ENCODE measurements around the gene CLTC. TPM values are rescaled to one million over a fixed set of nuclear protein-coding genes. Genes with fewer than 3 reads are reported as not detected.

CLTC gene
- total and polyA plus RNA-seq, 2 of the 4 experiments (the other 2 are of a cell fraction) = 181 to 641 TPM

DNA sequence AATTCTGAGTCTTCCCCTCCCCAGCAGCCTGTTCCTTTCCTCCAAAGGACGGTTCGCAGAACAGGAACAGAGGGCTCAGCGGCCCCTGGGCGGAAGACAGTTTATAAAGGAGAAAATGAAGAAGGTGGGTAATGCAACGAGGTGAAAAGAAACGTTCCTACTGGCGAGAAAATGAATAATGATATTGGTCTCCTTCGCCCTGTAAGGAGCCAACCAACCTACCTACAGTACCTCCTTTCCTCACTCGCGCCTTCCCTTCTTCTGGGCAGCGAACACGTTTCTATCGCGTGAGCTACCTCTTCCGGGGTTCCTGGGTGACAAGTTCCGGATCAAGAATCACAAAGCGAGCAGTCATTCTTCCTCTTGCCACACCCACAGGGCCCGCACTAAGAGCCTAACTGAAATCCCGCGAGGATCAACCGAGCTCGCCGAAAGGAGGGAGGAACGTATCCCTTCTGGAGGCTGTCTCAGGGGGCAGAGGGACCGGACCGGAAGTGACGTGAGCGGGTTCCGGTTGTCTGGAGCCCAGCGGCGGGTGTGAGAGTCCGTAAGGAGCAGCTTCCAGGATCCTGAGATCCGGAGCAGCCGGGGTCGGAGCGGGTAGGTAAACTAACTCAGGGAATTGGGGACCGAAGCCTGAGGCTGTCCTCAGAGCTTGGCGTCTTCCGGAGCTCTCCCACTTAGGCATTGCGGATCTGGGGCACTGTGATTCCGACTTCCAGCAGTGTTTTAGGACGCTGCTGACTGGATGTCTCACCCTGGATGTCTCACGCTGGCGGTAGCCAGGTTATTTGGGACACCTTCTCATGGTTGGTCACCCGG, 87.7 kb downstream of the CLTC start, which contains the start of the genes PTRH2 and VMP1 (continued):
- TF ChIP-seq, protein P1, sequence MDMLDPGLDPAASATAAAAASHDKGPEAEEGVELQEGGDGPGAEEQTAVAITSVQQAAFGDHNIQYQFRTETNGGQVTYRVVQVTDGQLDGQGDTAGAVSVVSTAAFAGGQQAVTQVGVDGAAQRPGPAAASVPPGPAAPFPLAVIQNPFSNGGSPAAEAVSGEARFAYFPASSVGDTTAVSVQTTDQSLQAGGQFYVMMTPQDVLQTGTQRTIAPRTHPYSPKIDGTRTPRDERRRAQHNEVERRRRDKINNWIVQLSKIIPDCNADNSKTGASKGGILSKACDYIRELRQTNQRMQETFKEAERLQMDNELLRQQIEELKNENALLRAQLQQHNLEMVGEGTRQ (IDR thresholded peaks at IDR 0.05; ENCODE audit: low read depth, low read length) = peak; percentile 37; the same call in 1 of the 2 replicates

GRCh38 chr17:59707971-59708430, 88.3 kb downstream of the CLTC start:
- Histone ChIP-seq H4K91ac (ENCODE audit: insufficient read depth, low read depth, low read length) (peak overlapping the region; percentile 59), H2BK20ac (ENCODE audit: low read depth, low read length) (no peak overlapping the region), H3K4me1 (ENCODE audit: control insufficient read depth, insufficient read depth, low read length) (no peaks in the 10 kb centered on the region), H2BK5ac (ENCODE audit: low read depth, low read length, poor library complexity, severe bottlenecking) (peak overlapping the region; percentile 67), H3K27me3 (ENCODE audit: control insufficient read depth, insufficient read depth, low read length) (no peaks in the 10 kb centered on the region), H3K9ac (ENCODE audit: low read depth, low read length) (peak overlapping the region; percentile 90), H4K5ac (ENCODE audit: low read depth, low read length) (peak overlapping the region; percentile 29; the same call in 1 of the 2 replicates), H2BK120ac (ENCODE audit: low read depth, low read length) (peak overlapping the region; percentile 22; the same call in 1 of the 2 replicates), H3K9me3 (ENCODE audit: control insufficient read depth, insufficient read depth, low read length) (no peaks in the 10 kb centered on the region), H2AK5ac (ENCODE audit: low read depth, low read length) (peak overlapping the region; percentile 71), H3K56ac (ENCODE audit: extremely low read depth, insufficient read depth, low read length) (peak overlapping the region; percentile 79), H2AFZ (replicated peaks; ENCODE audit: low read length, poor library complexity) (peak overlapping the region; percentile 92), H3K9me1 (ENCODE audit: insufficient read depth, low read length) (no peaks in the 10 kb centered on the region), H3K23ac (ENCODE audit: low read depth, low read length) (peak overlapping the region; percentile 82), H3K4me3 (ENCODE audit: insufficient read depth, low read depth, low read length) (peak overlapping the region; percentile 68), H3K4ac (ENCODE audit: low read depth, low read length) (peak overlapping the region; percentile 61), H4K20me1 (ENCODE audit: insufficient read depth, low read length) (peaks cover 31% of the 10 kb centered on the region), H3K18ac (ENCODE audit: low read depth, low read length) (no peak overlapping the region), H3K27ac (ENCODE audit: insufficient read depth, low read length) (peak overlapping the region; percentile 81), H3K4me2 (ENCODE audit: low read depth, low read length) (peak overlapping the region; percentile 98), H3K36me3 (ENCODE audit: control insufficient read depth, insufficient read depth, low read length) (no peaks in the 10 kb centered on the region), H4K8ac (ENCODE audit: low read depth in 2 of 2, low read length in 2 of 2) (peak overlapping the region; percentile 29 to 86), H3K14ac (replicated peaks; ENCODE audit: low read depth, low read length) (peak overlapping the region; percentile 95), H2BK15ac (ENCODE audit: low read depth, low read length) (peak overlapping the region; percentile 26; the same call in 1 of the 3 replicates), H3K79me1 (ENCODE audit: low read depth in 1 of 2, low read length in 2 of 2) (peaks cover 7 to 34% of the 10 kb centered on the region in 2 experiments; a peak in 3 of 4 replicates), H2AK9ac (replicated peaks; ENCODE audit: low read depth, low read length, poor library complexity) (peak overlapping the region; percentile 47)
- WGBS, 2 experiments (ENCODE audit: extremely low coverage in 2 of 2, insufficient read length in 1 of 2) = 0% methylated on average over 1 of the region's 15 CpGs; no CpG with 5 or more reads in 1 of the 2 experiments
- TF ChIP-seq, protein P1 (IDR thresholded peaks at IDR 0.05; ENCODE audit: low read depth, low read length) = no peak
- TF ChIP-seq SMC3 (IDR thresholded peaks at IDR 0.05; ENCODE audit: low read depth, low read length) (no peak), RCOR1 (IDR thresholded peaks at IDR 0.05; ENCODE audit: insufficient replicate concordance, low read length) (no peak)
- CTCF ChIA-PET = no interaction called here
- BruUV-seq (replicated peaks) = TSS peak; percentile 87
- POLR2A ChIA-PET (ENCODE audit: unreplicated experiment) = interaction anchor here (0.6 to 1.1 kb wide), 2 partner anchors 89 to 138 kb away, joined by 3 to 22 read pairs; no protein-coding TSS in a partner anchor
- in situ Hi-C loops (cut with MboI; ENCODE audit: low sequenced_read_pairs) (no loop called here), intact Hi-C loops (cut with micrococcal nuclease) (loop anchor here (2.0 to 5.0 kb wide), 2 partner anchors 134 to 151 kb away; no protein-coding TSS in a partner anchor), dilution Hi-C loops (cut with HindIII; ENCODE audit: low sequenced_read_pairs, unreplicated experiment) (no loop called here)
- ATAC-seq (ENCODE audit: low read depth) (peak; percentile 9), DNase-seq (no peak)
